Measurements from ENCODE around the gene MRPL23. TPM values are rescaled to one million over a fixed set of nuclear protein-coding genes. Genes with fewer than 3 reads are reported as not detected.
A peak's percentile ranks its signal among the peaks of the same experiment; 100 is the strongest.

MRPL23 gene
- total RNA-seq, 1 donor from 2014 or later = 40.3 TPM

- no peak for TF ChIP-seq CTCF (IDR thresholded peaks at IDR 0.05; ENCODE audit: unreplicated experiment)
- peaks cover 36% of the 10 kb centered on the region for H3K4me1 Mint-ChIP-seq
- no peak overlapping the region for H3K4me3 Mint-ChIP-seq
- H3K27ac Mint-ChIP-seq = peak overlapping the region; percentile 2
- DNase-seq (ENCODE audit: low spot score in 2 of 2, unreplicated experiment in 2 of 2) = no peak
- no peaks in the 10 kb centered on the region for H3K36me3 Mint-ChIP-seq
- no peaks in the 10 kb centered on the region for H3K27me3 Mint-ChIP-seq (ENCODE audit: low read depth)
- H3K9me3 Mint-ChIP-seq = no peaks in the 10 kb centered on the region
These were observed 23.8 kb upstream of the MRPL23 start for GRCh38 chr11:1923201-1923956.

GRCh38 chr11:1924181-1924580 lies 23.0 kb upstream of the MRPL23 start:
- no peak for TF ChIP-seq CTCF (IDR thresholded peaks at IDR 0.05; ENCODE audit: unreplicated experiment)
- no peaks in the 10 kb centered on the region for H3K36me3 Mint-ChIP-seq
- DNase-seq (ENCODE audit: low spot score in 2 of 2, unreplicated experiment in 2 of 2) = no peak
- H3K4me3 Mint-ChIP-seq = no peak overlapping the region
- no peak overlapping the region for H3K27ac Mint-ChIP-seq
- H3K4me1 Mint-ChIP-seq = peaks cover 36% of the 10 kb centered on the region
- H3K9me3 Mint-ChIP-seq = no peaks in the 10 kb centered on the region
- H3K27me3 Mint-ChIP-seq (ENCODE audit: low read depth) = no peaks in the 10 kb centered on the region

- Mint-ChIP-seq H3K9me3 (no peaks in the 10 kb centered on the region), H3K27me3 (ENCODE audit: low read depth) (no peaks in the 10 kb centered on the region), H3K4me1 (peaks cover 40% of the 10 kb centered on the region), H3K4me3 (no peak overlapping the region), H3K27ac (no peak overlapping the region), H3K36me3 (no peaks in the 10 kb centered on the region)
- DNase-seq (ENCODE audit: low spot score in 2 of 2, unreplicated experiment in 2 of 2) = no peak
- no peak for TF ChIP-seq CTCF (IDR thresholded peaks at IDR 0.05; ENCODE audit: unreplicated experiment)
These were observed 22.3 kb upstream of the MRPL23 start for GRCh38 chr11:1924646-1925372.

GRCh38 chr11:1925373-1926155 lies 21.6 kb upstream of the MRPL23 start:
- no peak for DNase-seq (ENCODE audit: low spot score in 2 of 2, unreplicated experiment in 2 of 2)
- no peak for TF ChIP-seq CTCF (IDR thresholded peaks at IDR 0.05; ENCODE audit: unreplicated experiment)
- no peaks in the 10 kb centered on the region for H3K9me3 Mint-ChIP-seq
- H3K27me3 Mint-ChIP-seq (ENCODE audit: low read depth) = no peaks in the 10 kb centered on the region
- H3K36me3 Mint-ChIP-seq = no peaks in the 10 kb centered on the region
- H3K4me3 Mint-ChIP-seq = no peak overlapping the region
- H3K4me1 Mint-ChIP-seq = peaks cover 43% of the 10 kb centered on the region
- peak overlapping the region; percentile 47 for H3K27ac Mint-ChIP-seq

GRCh38 chr11:1926156-1927025 lies 20.7 kb upstream of the MRPL23 start:
- Mint-ChIP-seq H3K27ac (peak overlapping the region; percentile 89), H3K4me1 (peaks cover 49% of the 10 kb centered on the region), H3K4me3 (no peak overlapping the region), H3K9me3 (no peaks in the 10 kb centered on the region), H3K27me3 (ENCODE audit: low read depth) (no peaks in the 10 kb centered on the region), H3K36me3 (no peaks in the 10 kb centered on the region)
- DNase-seq (ENCODE audit: low spot score in 2 of 2, unreplicated experiment in 2 of 2) = no peak
- TF ChIP-seq CTCF (IDR thresholded peaks at IDR 0.05; ENCODE audit: unreplicated experiment) = no peak
